Stimulated activated naive CD8-positive, alpha-beta T cell treated with anti-CD3 and anti-CD28 coated beads, Interleukin-15, amount 100 ng/mL, for 72 hours (primary cell): ENCODE measurements around the gene KLHL33.
A peak's percentile ranks its signal among the peaks of the same experiment; 100 is the strongest.

Experiments used
- ATAC-seq: fragments of 150-1000 bp; cut with Tn5 transposase; 2 replicates; pipeline ENCODE4 v1.10.0; 2021; ENCODE audit warnings: mild to moderate bottlenecking, moderate library complexity
- DNase-seq, 2 donors: peaks; one replicate each; pipeline ENCODE4 v3.0.0; 2021 to 2022
- H3K27ac Mint-ChIP-seq, 2 donors: one replicate each; pipeline ENCODE4 v1.8.0; 2022; ENCODE audit warnings: mild to moderate bottlenecking in 2 of 2, mixed read lengths in 2 of 2, moderate library complexity in 2 of 2
- H3K27me3 Mint-ChIP-seq: one replicate; pipeline ENCODE4 v1.8.0; 2022; ENCODE audit warnings: mixed read lengths
- H3K4me1 Mint-ChIP-seq: one replicate; pipeline ENCODE4 v1.8.0; 2022; ENCODE audit warnings: mild to moderate bottlenecking, mixed read lengths
- H3K4me3 Mint-ChIP-seq, 2 donors: one replicate each; pipeline ENCODE4 v1.8.0; 2022; ENCODE audit warnings: mild to moderate bottlenecking in 2 of 2, mixed read lengths in 2 of 2, moderate library complexity in 1 of 2
- H3K9me3 Mint-ChIP-seq, 2 donors: one replicate each; pipeline ENCODE4 v1.8.0; 2022; ENCODE audit warnings: mixed read lengths in 2 of 2

KLHL33 gene

GRCh38 chr14:20412411-20412810, 23.6 kb downstream of the KLHL33 start:
- H3K4me3 Mint-ChIP-seq = peak overlapping the region; percentile 91 to 98
- H3K4me1 Mint-ChIP-seq = peaks cover 47% of the 10 kb centered on the region
- H3K27me3 Mint-ChIP-seq = no peaks in the 10 kb centered on the region
- peak; percentile 46 for ATAC-seq
- H3K9me3 Mint-ChIP-seq = no peaks in the 10 kb centered on the region
- peak overlapping the region; percentile 89 to 98 for H3K27ac Mint-ChIP-seq
- DNase-seq = no peak

- Mint-ChIP-seq H3K27me3 (no peaks in the 10 kb centered on the region), H3K4me3 (no peak overlapping the region), H3K27ac (no peak overlapping the region), H3K9me3 (no peaks in the 10 kb centered on the region), H3K4me1 (peaks cover 56% of the 10 kb centered on the region)
- DNase-seq = no peak
- ATAC-seq = no peak
Measured at GRCh38 chr14:20409226-20409625, 26.7 kb downstream of the KLHL33 start.

GRCh38 chr14:20403521-20403920, 32.4 kb downstream of the KLHL33 start:
- Mint-ChIP-seq H3K9me3 (no peaks in the 10 kb centered on the region), H3K27me3 (no peaks in the 10 kb centered on the region), H3K4me3 (no peak overlapping the region), H3K4me1 (peaks cover 56% of the 10 kb centered on the region), H3K27ac (no peak overlapping the region)
- DNase-seq (no peak), ATAC-seq (no peak)

- peak; percentile 93 for ATAC-seq
- H3K4me1 Mint-ChIP-seq = peaks cover 41% of the 10 kb centered on the region
- DNase-seq = peak; percentile 13 to 26
Measured at GRCh38 chr14:20400965-20401593, 34.9 kb downstream of the KLHL33 start.

GRCh38 chr14:20400589-20400964, 35.4 kb downstream of the KLHL33 start:
- DNase-seq (no peak), ATAC-seq (peak; percentile 50)
- Mint-ChIP-seq H3K4me3 (peak overlapping the region; percentile 54 to 58), H3K4me1 (peaks cover 36% of the 10 kb centered on the region), H3K27me3 (no peaks in the 10 kb centered on the region), H3K27ac (peak overlapping the region in 1 of 2 donors; percentile 89), H3K9me3 (no peaks in the 10 kb centered on the region)

More at GRCh38 chr14:20400965-20401593, 34.9 kb downstream of the KLHL33 start:
- H3K27me3 Mint-ChIP-seq = no peaks in the 10 kb centered on the region
- peak overlapping the region; percentile 72 to 89 for H3K27ac Mint-ChIP-seq
- no peaks in the 10 kb centered on the region for H3K9me3 Mint-ChIP-seq
- peak overlapping the region; percentile 54 to 58 for H3K4me3 Mint-ChIP-seq

- Mint-ChIP-seq H3K4me1 (peaks cover 19% of the 10 kb centered on the region), H3K9me3 (no peaks in the 10 kb centered on the region), H3K27ac (no peak overlapping the region), H3K27me3 (no peaks in the 10 kb centered on the region), H3K4me3 (no peak overlapping the region)
- DNase-seq = no peak
- ATAC-seq = no peak
Measured at GRCh38 chr14:20397511-20397910, 38.5 kb downstream of the KLHL33 start.

GRCh38 chr14:20391505-20391904, 44.5 kb downstream of the KLHL33 start:
- Mint-ChIP-seq H3K4me3 (no peak overlapping the region), H3K27me3 (no peaks in the 10 kb centered on the region), H3K4me1 (no peaks in the 10 kb centered on the region), H3K9me3 (no peaks in the 10 kb centered on the region), H3K27ac (peak overlapping the region in 1 of 2 donors; percentile 95)
- no peak for ATAC-seq
- no peak for DNase-seq

- Mint-ChIP-seq H3K27ac (peak overlapping the region in 1 of 2 donors; percentile 28), H3K4me1 (no peaks in the 10 kb centered on the region), H3K4me3 (no peak overlapping the region), H3K9me3 (no peaks in the 10 kb centered on the region), H3K27me3 (no peaks in the 10 kb centered on the region)
- no peak for ATAC-seq
- DNase-seq = no peak
Measured at GRCh38 chr14:20388159-20388558, 47.8 kb downstream of the KLHL33 start.

- Mint-ChIP-seq H3K27ac (no peak overlapping the region), H3K4me1 (no peaks in the 10 kb centered on the region), H3K4me3 (no peak overlapping the region), H3K27me3 (no peaks in the 10 kb centered on the region), H3K9me3 (no peaks in the 10 kb centered on the region)
- DNase-seq (no peak), ATAC-seq (no peak)
Measured at GRCh38 chr14:20387576-20387975, 48.4 kb downstream of the KLHL33 start.

- DNase-seq = no peak
- no peak for ATAC-seq
Measured at GRCh38 chr14:20386276-20386855, 49.6 kb downstream of the KLHL33 start.

GRCh38 chr14:20384886-20385285, 51.1 kb downstream of the KLHL33 start:
- Mint-ChIP-seq H3K27me3 (no peaks in the 10 kb centered on the region), H3K4me1 (no peaks in the 10 kb centered on the region), H3K9me3 (no peaks in the 10 kb centered on the region), H3K27ac (peak overlapping the region in 1 of 2 donors; percentile 84), H3K4me3 (no peak overlapping the region)
- ATAC-seq (no peak), DNase-seq (no peak)

More at GRCh38 chr14:20386276-20386855, 49.6 kb downstream of the KLHL33 start:
- Mint-ChIP-seq H3K27me3 (no peaks in the 10 kb centered on the region), H3K27ac (peak overlapping the region in 1 of 2 donors; percentile 93), H3K4me1 (no peaks in the 10 kb centered on the region), H3K4me3 (no peak overlapping the region), H3K9me3 (no peaks in the 10 kb centered on the region)

- Mint-ChIP-seq H3K27ac (peak overlapping the region in 1 of 2 donors; percentile 84), H3K4me1 (no peaks in the 10 kb centered on the region), H3K9me3 (no peaks in the 10 kb centered on the region), H3K27me3 (no peaks in the 10 kb centered on the region), H3K4me3 (no peak overlapping the region)
- DNase-seq (no peak), ATAC-seq (no peak)
Measured at GRCh38 chr14:20384321-20384720, 51.6 kb downstream of the KLHL33 start.

- DNase-seq (no peak), ATAC-seq (no peak)
- Mint-ChIP-seq H3K4me3 (no peak overlapping the region), H3K4me1 (no peaks in the 10 kb centered on the region), H3K27me3 (no peaks in the 10 kb centered on the region), H3K27ac (peak overlapping the region in 1 of 2 donors; percentile 91), H3K9me3 (no peaks in the 10 kb centered on the region)
Measured at GRCh38 chr14:20383636-20384035, 52.3 kb downstream of the KLHL33 start.

GRCh38 chr14:20383032-20383431, 52.9 kb downstream of the KLHL33 start:
- H3K9me3 Mint-ChIP-seq = no peaks in the 10 kb centered on the region
- H3K4me3 Mint-ChIP-seq = no peak overlapping the region
- no peaks in the 10 kb centered on the region for H3K27me3 Mint-ChIP-seq
- ATAC-seq (no peak), DNase-seq (no peak)
- peak overlapping the region in 1 of 2 donors; percentile 82 for H3K27ac Mint-ChIP-seq
- H3K4me1 Mint-ChIP-seq = no peaks in the 10 kb centered on the region

GRCh38 chr14:20382526-20382925, 53.4 kb downstream of the KLHL33 start:
- no peak overlapping the region for H3K4me3 Mint-ChIP-seq
- no peaks in the 10 kb centered on the region for H3K27me3 Mint-ChIP-seq
- no peak for ATAC-seq
- no peak for DNase-seq
- no peaks in the 10 kb centered on the region for H3K4me1 Mint-ChIP-seq
- H3K9me3 Mint-ChIP-seq = no peaks in the 10 kb centered on the region
- peak overlapping the region in 1 of 2 donors; percentile 74 for H3K27ac Mint-ChIP-seq

- ATAC-seq = no peak
- Mint-ChIP-seq H3K27ac (peak overlapping the region in 1 of 2 donors; percentile 15), H3K9me3 (no peaks in the 10 kb centered on the region)
Measured at GRCh38 chr14:20381341-20381740, 54.6 kb downstream of the KLHL33 start.

More at GRCh38 chr14:20381341-20381740, 54.6 kb downstream of the KLHL33 start:
- Mint-ChIP-seq H3K4me3 (no peak overlapping the region), H3K4me1 (no peaks in the 10 kb centered on the region), H3K27me3 (no peaks in the 10 kb centered on the region)
- no peak for DNase-seq
